Lower lobe of right lung (tissue), 2 donors: ENCODE data around the gene DHX34. TPM values are rescaled to one million over a fixed set of nuclear protein-coding genes. Genes with fewer than 3 reads are reported as not detected.
"Not testable (repeated sequence)": the region's sequence is repeated elsewhere in the genome, so short reads cannot be mapped to it uniquely, and the experiment has no call there.

Experiments used
- ATAC-seq, 2 donors: fragments of 200-7000 bp; cut with Tn5 transposase; one replicate each; pipeline ENCODE4 v1.9.1; 2020 to 2022; ENCODE audit warnings: mild to moderate bottlenecking in 2 of 2, moderate library complexity in 2 of 2
- DNase-seq: peaks from one replicate; pipeline ENCODE4 v3.0.0-alpha.2; 2020
- H3K27ac ChIP-seq: fragments of 200-600 bp; one replicate; pipeline ENCODE4 v1.8.0; 2022
- H3K27me3 ChIP-seq: fragments of 200-600 bp; one replicate; pipeline ENCODE4 v1.8.0; 2022; ENCODE audit warnings: low read depth
- H3K36me3 ChIP-seq: fragments of 200-600 bp; one replicate; pipeline ENCODE4 v1.8.0; 2022; ENCODE audit warnings: mild to moderate bottlenecking
- H3K4me1 ChIP-seq: fragments of 200-600 bp; one replicate; pipeline ENCODE4 v1.8.0; 2022
- H3K4me3 ChIP-seq: fragments of 200-600 bp; one replicate; pipeline ENCODE4 v1.8.0; 2022; ENCODE audit warnings: mild to moderate bottlenecking
- H3K9me3 ChIP-seq: fragments of 200-600 bp; one replicate; pipeline ENCODE4 v1.8.0; 2022
- CTCF ChIP-seq: fragments of 200-600 bp; IDR thresholded peaks from one replicate; pipeline ENCODE4 v1.8.0; 2022; ENCODE audit warnings: antibody characterized with exemption, mild to moderate bottlenecking
- intact Hi-C: fragments of 100-400 bp; cut with DNase I; formaldehyde crosslinking; loops from one replicate; pipeline ENCODE4 v1.11.0; 2022
- total RNA-seq: library from RNA; stranded (reverse); fragmentation: NEBNext Ultra II Directional; extraction: Animal tissue kit (Norgen Biotek cat#: 25700); gene quantifications from one replicate; pipeline ENCODE4 v1.2.1, GENCODE V29; 2021
- donor health status: DM: no; HTN: yes; CAD: no; lungs with severe emphysema.

DHX34 gene
- total RNA-seq, 1 donor from 2014 or later, result 14.5 TPM

DNA sequence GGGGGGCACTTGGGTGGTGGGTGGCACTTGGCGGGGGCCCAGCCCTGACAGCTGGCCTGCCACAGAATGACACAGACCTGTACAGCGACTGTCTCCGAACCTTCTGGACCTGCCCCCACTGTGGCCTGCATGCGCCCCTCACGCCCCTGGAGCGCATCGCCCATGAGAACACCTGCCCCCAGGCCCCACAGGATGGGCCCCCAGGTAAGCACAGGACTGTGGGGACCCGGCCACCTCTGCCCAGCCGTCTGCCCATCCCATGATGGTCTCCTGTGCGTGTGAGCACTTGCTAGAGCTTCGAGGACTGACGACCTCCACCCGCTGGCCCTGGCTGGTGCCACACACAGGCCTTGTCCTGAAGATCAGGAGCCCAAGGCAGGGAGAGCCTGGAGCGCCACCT is 32.0 kb downstream of the DHX34 start:
- no peak for TF ChIP-seq CTCF
- Histone ChIP-seq H3K36me3 (peaks cover 62% of the 10 kb centered on the region), H3K4me1 (no peaks in the 10 kb centered on the region), H3K4me3 (no peak overlapping the region), H3K27me3 (no peaks in the 10 kb centered on the region), H3K9me3 (no peaks in the 10 kb centered on the region), H3K27ac (no peak overlapping the region)
- ATAC-seq (no peak), DNase-seq (no peak)
- intact Hi-C loops, result no loop called here

GRCh38 chr19:47381653-47382279 is 32.7 kb downstream of the DHX34 start:
- Histone ChIP-seq H3K9me3 (no peaks in the 10 kb centered on the region), H3K36me3 (peaks cover 55% of the 10 kb centered on the region), H3K27me3 (no peaks in the 10 kb centered on the region), H3K27ac (peak overlapping the region; percentile 11), H3K4me1 (no peaks in the 10 kb centered on the region), H3K4me3 (no peak overlapping the region)
- peak; percentile 42 to 63 for ATAC-seq
- peak; percentile 80 for DNase-seq
- no peak for TF ChIP-seq CTCF
- intact Hi-C loops, result no loop called here

GRCh38 chr19:47383890-47384289 is 34.8 kb downstream of the DHX34 start:
- H3K27me3 ChIP-seq, intact Hi-C loops, DNase-seq, H3K9me3 ChIP-seq, H3K4me1 ChIP-seq, H3K27ac ChIP-seq, ATAC-seq, H3K4me3 ChIP-seq: not testable (repeated sequence)
- H3K36me3 ChIP-seq, result peaks cover 36% of the 10 kb centered on the region

DNA sequence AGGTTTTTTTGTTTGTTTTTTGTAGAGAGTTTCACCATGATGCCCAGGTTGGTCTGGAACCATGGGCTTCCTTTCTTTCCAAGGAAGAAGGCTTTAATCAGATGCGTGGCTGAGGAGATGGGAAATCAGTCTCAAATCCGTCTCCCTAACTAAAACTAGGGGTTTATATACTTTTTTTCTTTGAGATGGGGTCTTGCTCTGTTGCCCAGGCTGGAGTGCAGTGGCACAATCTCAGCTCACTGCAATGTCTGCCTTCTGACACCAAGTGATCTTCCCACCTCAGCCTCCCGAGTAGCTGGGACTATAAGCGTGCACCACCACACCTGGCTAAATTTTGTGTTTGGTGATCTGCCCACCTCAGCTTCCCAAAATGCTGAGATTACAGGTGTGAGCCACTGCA is 35.4 kb downstream of the DHX34 start:
- intact Hi-C loops, ATAC-seq, H3K27ac ChIP-seq, H3K4me3 ChIP-seq, H3K27me3 ChIP-seq, DNase-seq, H3K9me3 ChIP-seq, H3K4me1 ChIP-seq: not testable (repeated sequence)
- peaks cover 30% of the 10 kb centered on the region for H3K36me3 ChIP-seq

DNA sequence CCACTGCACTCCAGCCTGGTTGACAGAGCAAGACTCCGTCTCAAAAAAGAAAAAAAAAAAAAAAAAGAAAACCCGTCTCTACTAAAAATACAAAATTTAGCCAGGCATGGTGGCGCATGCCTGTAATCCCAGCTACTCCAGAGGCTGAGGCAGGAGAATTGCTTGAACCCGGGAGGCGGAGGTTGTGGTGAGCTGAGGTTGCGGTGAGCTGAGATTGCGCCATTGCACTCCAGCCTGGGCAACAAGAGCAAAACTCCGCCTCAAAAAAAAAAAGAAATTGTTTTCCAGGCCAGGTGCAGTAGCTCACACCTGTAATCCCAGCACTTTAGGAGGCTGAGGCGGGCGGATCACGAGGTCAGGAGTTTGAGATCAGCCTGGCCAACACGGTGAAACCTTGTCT is 37.5 kb downstream of the DHX34 start:
- DNase-seq, H3K27me3 ChIP-seq, H3K4me3 ChIP-seq, H3K4me1 ChIP-seq, H3K36me3 ChIP-seq, H3K9me3 ChIP-seq, intact Hi-C loops, ATAC-seq, H3K27ac ChIP-seq: not testable (repeated sequence)

- H3K27ac ChIP-seq, H3K4me3 ChIP-seq, H3K4me1 ChIP-seq, intact Hi-C loops, H3K9me3 ChIP-seq, ATAC-seq, H3K27me3 ChIP-seq, H3K36me3 ChIP-seq, DNase-seq: not testable (repeated sequence)
Measured at GRCh38 chr19:47387623-47388022, 38.5 kb downstream of the DHX34 start.

DNA sequence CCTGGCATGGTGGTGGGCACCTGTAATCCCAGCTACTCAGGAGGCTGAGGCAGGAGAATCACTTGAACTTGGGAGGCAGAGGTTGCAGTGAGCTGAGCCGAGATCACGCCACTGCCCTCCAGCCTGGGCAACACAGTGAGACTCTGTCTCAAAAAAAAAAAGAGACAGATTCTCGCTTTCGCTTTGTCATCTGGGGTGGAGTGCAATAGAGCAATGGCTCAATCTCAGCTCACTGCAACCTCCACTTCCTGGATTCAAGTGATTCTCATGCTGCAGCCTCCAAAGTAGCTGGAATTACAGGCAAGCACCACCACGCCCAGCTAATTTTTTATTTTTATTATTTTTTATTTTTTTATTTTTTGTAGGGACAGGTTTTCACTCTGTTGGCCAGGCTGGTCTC is 39.6 kb downstream of the DHX34 start:
- H3K27me3 ChIP-seq, H3K4me1 ChIP-seq, H3K4me3 ChIP-seq, H3K36me3 ChIP-seq, H3K9me3 ChIP-seq, DNase-seq, intact Hi-C loops: not testable (repeated sequence)
- H3K27ac ChIP-seq, result peak overlapping the region; percentile 67
- peak; percentile 67 to 73 for ATAC-seq

GRCh38 chr19:47389150-47389556 is 40.0 kb downstream of the DHX34 start:
- intact Hi-C loops, result no loop called here
- Histone ChIP-seq H3K4me1 (no peaks in the 10 kb centered on the region), H3K36me3 (no peaks in the 10 kb centered on the region), H3K27ac (peak overlapping the region; percentile 67), H3K4me3 (no peak overlapping the region), H3K9me3 (no peaks in the 10 kb centered on the region), H3K27me3 (peaks cover 7% of the 10 kb centered on the region)
- TF ChIP-seq CTCF, result no peak
- DNase-seq (peak; percentile 86), ATAC-seq (peak; percentile 85 to 89)
